Esophagus squamous epithelium (tissue), 4 donors: ENCODE data around the gene BZW2.

Source experiments
- CTCF ChIP-seq, 6 experiments: fragments of 450-650 bp in 4 of 6; fragments of 200-600 bp in 2 of 6; sonication (generic) in 2 of 6; IDR thresholded peaks; one replicate each; pipeline ENCODE4 v1.5.1; 2016 to 2019; ENCODE audit warnings: antibody characterized with exemption in 6 of 6, mild to moderate bottlenecking in 4 of 6, moderate library complexity in 4 of 6
- POLR2A ChIP-seq, 4 donors: fragments of 450-650 bp; IDR thresholded peaks; one replicate each; pipeline ENCODE4 v1.6.1; 2017; ENCODE audit warnings: antibody characterized with exemption in 4 of 4, mild to moderate bottlenecking in 4 of 4, moderate library complexity in 3 of 4

- TF ChIP-seq CTCF (IDR thresholded peaks at IDR 0.05) (no peak), POLR2A (IDR thresholded peaks at IDR 0.05) (no peak)
Measured at GRCh38 chr7:16710651-16711050, 64.7 kb downstream of the BZW2 start.
